Peyer's patch (tissue), 4 donors: ENCODE measurements around the gene ATP5F1E.

Experiments
- POLR2A ChIP-seq, 2 donors: fragments of 450-650 bp; IDR thresholded peaks; one replicate each; pipeline ENCODE4 v1.5.1; 2017; ENCODE audit warnings: antibody characterized with exemption in 2 of 2, mild to moderate bottlenecking in 2 of 2, moderate library complexity in 2 of 2
- TF ChIP-seq, protein P1 (sequence below), 6 experiments: fragments of 450-650 bp in 4 of 6; fragments of 200-600 bp in 2 of 6; sonication (generic) in 1 of 6; IDR thresholded peaks; one replicate each; pipeline ENCODE4 v1.5.1; 2017 to 2019; ENCODE audit warnings: antibody characterized with exemption in 6 of 6, mild to moderate bottlenecking in 3 of 6, moderate library complexity in 1 of 6

DNA sequence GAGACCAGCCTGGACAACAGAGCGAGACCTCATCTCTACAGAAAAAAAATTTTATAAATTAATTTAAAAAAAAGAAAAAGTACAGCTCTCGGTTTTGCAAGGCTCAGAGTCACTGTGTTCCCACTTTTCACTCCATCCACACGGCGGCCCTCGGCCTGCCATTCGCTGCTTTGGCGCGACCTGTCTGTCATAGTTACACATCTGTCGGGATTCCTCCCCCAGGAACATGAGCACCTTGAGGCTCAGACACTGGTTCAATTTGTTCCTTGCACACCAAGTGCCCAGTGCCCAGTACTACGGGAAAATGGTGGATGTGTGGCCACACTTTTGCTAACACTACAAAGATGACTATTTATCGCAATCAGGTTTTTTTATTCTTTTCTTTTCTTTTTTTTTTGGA is 33.5 kb downstream of the ATP5F1E start:
- TF ChIP-seq, protein P1, sequence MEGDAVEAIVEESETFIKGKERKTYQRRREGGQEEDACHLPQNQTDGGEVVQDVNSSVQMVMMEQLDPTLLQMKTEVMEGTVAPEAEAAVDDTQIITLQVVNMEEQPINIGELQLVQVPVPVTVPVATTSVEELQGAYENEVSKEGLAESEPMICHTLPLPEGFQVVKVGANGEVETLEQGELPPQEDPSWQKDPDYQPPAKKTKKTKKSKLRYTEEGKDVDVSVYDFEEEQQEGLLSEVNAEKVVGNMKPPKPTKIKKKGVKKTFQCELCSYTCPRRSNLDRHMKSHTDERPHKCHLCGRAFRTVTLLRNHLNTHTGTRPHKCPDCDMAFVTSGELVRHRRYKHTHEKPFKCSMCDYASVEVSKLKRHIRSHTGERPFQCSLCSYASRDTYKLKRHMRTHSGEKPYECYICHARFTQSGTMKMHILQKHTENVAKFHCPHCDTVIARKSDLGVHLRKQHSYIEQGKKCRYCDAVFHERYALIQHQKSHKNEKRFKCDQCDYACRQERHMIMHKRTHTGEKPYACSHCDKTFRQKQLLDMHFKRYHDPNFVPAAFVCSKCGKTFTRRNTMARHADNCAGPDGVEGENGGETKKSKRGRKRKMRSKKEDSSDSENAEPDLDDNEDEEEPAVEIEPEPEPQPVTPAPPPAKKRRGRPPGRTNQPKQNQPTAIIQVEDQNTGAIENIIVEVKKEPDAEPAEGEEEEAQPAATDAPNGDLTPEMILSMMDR (IDR thresholded peaks at IDR 0.05): no peak
- TF ChIP-seq POLR2A (IDR thresholded peaks at IDR 0.05): no peak
